ENCODE measurements around the gene TAS2R60. TPM values are rescaled to one million over a fixed set of nuclear protein-coding genes. Genes with fewer than 3 reads are reported as not detected.
A peak's percentile ranks its signal among the peaks of the same experiment; 100 is the strongest.

Gene TAS2R60
- total RNA-seq, 1 donor from 2014 or later, result not detected

DNA sequence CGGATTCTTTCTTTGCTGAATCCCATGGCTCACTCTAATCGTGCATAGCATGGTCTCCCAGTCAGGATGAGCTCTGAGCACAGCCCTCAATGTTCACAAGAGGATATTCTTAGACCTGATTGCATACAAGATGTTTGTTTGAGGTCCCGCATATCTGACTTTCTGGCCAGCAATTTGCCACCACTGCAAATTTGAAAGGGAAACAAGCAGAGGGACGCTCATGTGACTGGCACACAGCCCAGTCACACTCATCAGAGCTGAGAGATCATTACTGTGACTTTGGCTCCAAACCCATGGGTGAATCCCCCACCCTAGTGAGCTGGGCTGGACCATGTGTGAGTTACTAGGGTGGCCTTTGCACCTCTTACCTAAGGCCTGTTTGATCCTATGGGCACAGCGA lies 44.3 kb downstream of the TAS2R60 start:
- no peak overlapping the region for H3K27ac ChIP-seq
- no peaks in the 10 kb centered on the region for H3K9me3 ChIP-seq
- no peaks in the 10 kb centered on the region for H3K36me3 ChIP-seq
- TF ChIP-seq, protein P1, sequence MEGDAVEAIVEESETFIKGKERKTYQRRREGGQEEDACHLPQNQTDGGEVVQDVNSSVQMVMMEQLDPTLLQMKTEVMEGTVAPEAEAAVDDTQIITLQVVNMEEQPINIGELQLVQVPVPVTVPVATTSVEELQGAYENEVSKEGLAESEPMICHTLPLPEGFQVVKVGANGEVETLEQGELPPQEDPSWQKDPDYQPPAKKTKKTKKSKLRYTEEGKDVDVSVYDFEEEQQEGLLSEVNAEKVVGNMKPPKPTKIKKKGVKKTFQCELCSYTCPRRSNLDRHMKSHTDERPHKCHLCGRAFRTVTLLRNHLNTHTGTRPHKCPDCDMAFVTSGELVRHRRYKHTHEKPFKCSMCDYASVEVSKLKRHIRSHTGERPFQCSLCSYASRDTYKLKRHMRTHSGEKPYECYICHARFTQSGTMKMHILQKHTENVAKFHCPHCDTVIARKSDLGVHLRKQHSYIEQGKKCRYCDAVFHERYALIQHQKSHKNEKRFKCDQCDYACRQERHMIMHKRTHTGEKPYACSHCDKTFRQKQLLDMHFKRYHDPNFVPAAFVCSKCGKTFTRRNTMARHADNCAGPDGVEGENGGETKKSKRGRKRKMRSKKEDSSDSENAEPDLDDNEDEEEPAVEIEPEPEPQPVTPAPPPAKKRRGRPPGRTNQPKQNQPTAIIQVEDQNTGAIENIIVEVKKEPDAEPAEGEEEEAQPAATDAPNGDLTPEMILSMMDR (IDR thresholded peaks at IDR 0.05), result no peak
- no peaks in the 10 kb centered on the region for H3K27me3 ChIP-seq
- no peaks in the 10 kb centered on the region for H3K4me1 ChIP-seq
- DNase-seq (ENCODE audit: low spot score in 2 of 2), result peak; percentile 47 to 68
- intact Hi-C loops (cut with DNase I), result no loop called here
- no peak overlapping the region for H3K4me3 ChIP-seq

GRCh38 chr7:143490717-143491306 lies 47.6 kb downstream of the TAS2R60 start:
- TF ChIP-seq, protein P1 (IDR thresholded peaks at IDR 0.05), result peak in 1 of 3 experiments; percentile 31
- intact Hi-C loops (cut with DNase I), result no loop called here
- no peak for DNase-seq (ENCODE audit: low spot score in 2 of 2)

GRCh38 chr7:143492043-143492471 lies 48.8 kb downstream of the TAS2R60 start:
- no peaks in the 10 kb centered on the region for H3K4me1 ChIP-seq
- no peaks in the 10 kb centered on the region for H3K36me3 ChIP-seq
- no peak overlapping the region for H3K27ac ChIP-seq
- TF ChIP-seq, protein P1 (IDR thresholded peaks at IDR 0.05), result no peak
- H3K9me3 ChIP-seq, result no peaks in the 10 kb centered on the region
- H3K4me3 ChIP-seq, result no peak overlapping the region
- H3K27me3 ChIP-seq, result no peaks in the 10 kb centered on the region
- intact Hi-C loops (cut with DNase I), result no loop called here
- DNase-seq (ENCODE audit: low spot score in 2 of 2), result no peak

More at GRCh38 chr7:143490717-143491306, 47.6 kb downstream of the TAS2R60 start:
- H3K27ac ChIP-seq, result no peak overlapping the region
- H3K4me3 ChIP-seq, result no peak overlapping the region
- H3K27me3 ChIP-seq, result no peaks in the 10 kb centered on the region
- no peaks in the 10 kb centered on the region for H3K4me1 ChIP-seq
- H3K9me3 ChIP-seq, result no peaks in the 10 kb centered on the region
- H3K36me3 ChIP-seq, result no peaks in the 10 kb centered on the region

- H3K4me3 ChIP-seq, result no peak overlapping the region
- TF ChIP-seq, protein P1 (IDR thresholded peaks at IDR 0.05), result no peak
- DNase-seq (ENCODE audit: low spot score in 2 of 2), result no peak
- no peak overlapping the region for H3K27ac ChIP-seq
- H3K9me3 ChIP-seq, result no peaks in the 10 kb centered on the region
- H3K4me1 ChIP-seq, result no peaks in the 10 kb centered on the region
- no peaks in the 10 kb centered on the region for H3K36me3 ChIP-seq
- no peaks in the 10 kb centered on the region for H3K27me3 ChIP-seq
- intact Hi-C loops (cut with DNase I), result no loop called here
These were observed 49.8 kb downstream of the TAS2R60 start for GRCh38 chr7:143492799-143493739.

DNA sequence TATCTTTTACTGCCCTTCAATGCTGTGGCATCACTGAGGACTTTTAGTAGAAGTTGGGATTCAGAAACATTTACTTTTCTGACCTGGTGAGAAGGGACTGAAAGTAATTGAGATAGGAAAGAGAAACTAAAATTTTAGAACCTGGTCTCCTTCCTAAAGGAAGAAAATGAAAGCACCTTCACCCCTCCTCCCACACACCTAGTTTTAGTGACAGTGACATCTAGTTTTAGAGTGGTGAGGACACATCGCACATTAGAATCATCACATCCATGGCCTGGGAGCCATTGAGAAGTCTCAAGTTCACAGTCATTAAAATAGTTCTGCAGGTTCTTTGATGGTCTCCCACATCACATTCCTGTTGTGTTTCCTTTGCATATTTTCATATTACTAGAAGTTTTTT lies 50.5 kb downstream of the TAS2R60 start:
- Histone ChIP-seq H3K4me3 (no peak overlapping the region), H3K27me3 (no peaks in the 10 kb centered on the region), H3K27ac (no peak overlapping the region), H3K4me1 (no peaks in the 10 kb centered on the region), H3K36me3 (no peaks in the 10 kb centered on the region), H3K9me3 (no peaks in the 10 kb centered on the region)
- DNase-seq (ENCODE audit: low spot score in 2 of 2), result no peak
- TF ChIP-seq, protein P1 (IDR thresholded peaks at IDR 0.05), result no peak
- intact Hi-C loops (cut with DNase I), result no loop called here

Other genes starting within 250 kb of the TAS2R60 start
- gene TAS2R40, start 221.4 kb upstream of the TAS2R60 start, total RNA-seq, result not detected
- 174 TPM for gene GSTK1, start 180.0 kb upstream of the TAS2R60 start, total RNA-seq
- 11.5 TPM for gene TMEM139, start 158.5 kb upstream of the TAS2R60 start, total RNA-seq
- gene CASP2, start 155.1 kb upstream of the TAS2R60 start, total RNA-seq, result 13.7 TPM
- not detected for gene CLCN1, start 127.3 kb upstream of the TAS2R60 start, total RNA-seq
- 0.53 TPM for gene FAM131B, start 80.7 kb upstream of the TAS2R60 start, total RNA-seq
- gene ZYX, start 62.1 kb upstream of the TAS2R60 start, total RNA-seq, result 320 TPM
- gene EPHA1, start 34.6 kb upstream of the TAS2R60 start, total RNA-seq, result not detected
- not detected for gene TAS2R41, start 34.4 kb downstream of the TAS2R60 start, total RNA-seq
- gene CTAGE15, start 128.3 kb downstream of the TAS2R60 start, total RNA-seq, result 0.21 TPM
- 0.64 TPM for gene TCAF2, start 177.5 kb downstream of the TAS2R60 start, total RNA-seq